ENCODE data around the gene PGAP3. TPM values are rescaled to one million over a fixed set of nuclear protein-coding genes. Genes with fewer than 3 reads are reported as not detected.

Gene PGAP3
- total and polyA plus RNA-seq, 2 of the 4 experiments (the other 2 are of a cell fraction) = 4.3 to 9.8 TPM

DNA sequence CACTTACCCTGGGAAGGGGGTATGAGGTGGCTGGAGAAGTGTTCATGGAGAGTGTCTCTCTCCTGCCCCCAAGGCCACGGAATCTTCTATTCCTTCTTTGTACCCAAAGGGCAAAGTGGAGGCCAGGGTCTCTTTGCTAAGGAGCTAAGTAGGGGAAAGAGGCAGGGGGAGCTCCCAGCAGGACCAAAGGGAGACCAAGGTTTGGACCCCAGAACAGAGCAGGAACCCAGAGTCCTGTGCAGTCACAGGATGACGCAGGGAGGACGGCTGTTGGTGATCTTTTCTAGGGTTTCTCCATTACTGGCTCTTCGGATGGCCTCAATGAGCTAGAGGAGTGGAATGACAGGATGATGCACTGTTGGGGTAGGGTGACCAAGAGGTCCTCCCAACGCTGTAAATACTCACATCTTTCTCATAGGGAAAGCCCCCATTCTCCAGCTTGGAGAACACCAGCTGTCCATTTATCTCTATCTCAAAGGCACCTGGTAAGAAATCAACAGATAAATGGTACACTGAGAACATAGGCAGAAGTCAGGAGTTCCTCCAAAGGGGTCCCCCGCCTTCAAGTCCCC is 41.5 kb upstream of the PGAP3 start:
- ChIA-PET POLR2A (ENCODE audit: unreplicated experiment) (no interaction called here), CTCF (interaction anchor here (0.5 to 1.8 kb wide), 3 partner anchors 20 to 108 kb away, joined by 3 to 5 read pairs (median 3); no protein-coding TSS in a partner anchor)
- H3K4me1 ChIP-seq (ENCODE audit: control insufficient read depth, insufficient read depth, low read length) = peaks cover 5% of the 10 kb centered on the region; the same call in 1 of the 2 replicates
- no peaks in the 10 kb centered on the region for H3K27me3 ChIP-seq (ENCODE audit: control insufficient read depth, insufficient read depth, low read length)
- H3K79me1 ChIP-seq (ENCODE audit: low read depth in 1 of 2, low read length in 2 of 2) = peaks cover 9 to 17% of the 10 kb centered on the region in 2 experiments
- no peak overlapping the region for H2BK120ac ChIP-seq (ENCODE audit: low read depth, low read length)
- DNase-seq (peak; percentile 32), ATAC-seq (ENCODE audit: low read depth) (no peak)
- peak overlapping the region; percentile 74 for H3K4me3 ChIP-seq (ENCODE audit: insufficient read depth, low read depth, low read length)
- peaks cover 39% of the 10 kb centered on the region for H3K36me3 ChIP-seq (ENCODE audit: control insufficient read depth, insufficient read depth, low read length)
- peak overlapping the region; percentile 83 for H3K14ac ChIP-seq (replicated peaks; ENCODE audit: low read depth, low read length)
- dilution Hi-C loops (cut with HindIII; ENCODE audit: low sequenced_read_pairs, unreplicated experiment) (no loop called here), intact Hi-C loops (cut with micrococcal nuclease) (no loop called here), in situ Hi-C loops (cut with MboI; ENCODE audit: low sequenced_read_pairs) (no loop called here)
- peak overlapping the region; percentile 84; the same call in 1 of the 2 replicates for H2AK5ac ChIP-seq (ENCODE audit: low read depth, low read length)
- H3K4ac ChIP-seq (ENCODE audit: low read depth, low read length) = no peak overlapping the region
- H4K91ac ChIP-seq (ENCODE audit: insufficient read depth, low read depth, low read length) = no peak overlapping the region
- no peak overlapping the region for H2BK5ac ChIP-seq (ENCODE audit: low read depth, low read length, poor library complexity, severe bottlenecking)
- H3K9me1 ChIP-seq (ENCODE audit: insufficient read depth, low read length) = peaks cover 13% of the 10 kb centered on the region
- WGBS, 2 experiments (ENCODE audit: extremely low coverage in 2 of 2, insufficient read length in 1 of 2) = 83% methylated on average over 1 of the region's 6 CpGs; no CpG with 5 or more reads in 1 of the 2 experiments
- peak overlapping the region in 1 of 2 experiments; percentile 85; a peak in 2 of 4 replicates for H4K8ac ChIP-seq (ENCODE audit: low read depth in 2 of 2, low read length in 2 of 2)
- H2AK9ac ChIP-seq (replicated peaks; ENCODE audit: low read depth, low read length, poor library complexity) = peak overlapping the region; percentile 97
- no peak overlapping the region for H2BK20ac ChIP-seq (ENCODE audit: low read depth, low read length)
- peak overlapping the region; percentile 83 for H3K9ac ChIP-seq (ENCODE audit: low read depth, low read length)
- H3K18ac ChIP-seq (ENCODE audit: low read depth, low read length) = no peak overlapping the region
- no peak overlapping the region for H2AFZ ChIP-seq (replicated peaks; ENCODE audit: low read length, poor library complexity)
- TSS peak; percentile 94 for BruUV-seq (replicated peaks)
- TF ChIP-seq SMC3 (IDR thresholded peaks at IDR 0.05; ENCODE audit: low read depth, low read length) = no peak
- TF ChIP-seq RCOR1 (IDR thresholded peaks at IDR 0.05; ENCODE audit: insufficient replicate concordance, low read length) = no peak
- TF ChIP-seq, protein P1, sequence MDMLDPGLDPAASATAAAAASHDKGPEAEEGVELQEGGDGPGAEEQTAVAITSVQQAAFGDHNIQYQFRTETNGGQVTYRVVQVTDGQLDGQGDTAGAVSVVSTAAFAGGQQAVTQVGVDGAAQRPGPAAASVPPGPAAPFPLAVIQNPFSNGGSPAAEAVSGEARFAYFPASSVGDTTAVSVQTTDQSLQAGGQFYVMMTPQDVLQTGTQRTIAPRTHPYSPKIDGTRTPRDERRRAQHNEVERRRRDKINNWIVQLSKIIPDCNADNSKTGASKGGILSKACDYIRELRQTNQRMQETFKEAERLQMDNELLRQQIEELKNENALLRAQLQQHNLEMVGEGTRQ (IDR thresholded peaks at IDR 0.05; ENCODE audit: low read depth, low read length) = no peak
- TF ChIP-seq MAZ (IDR thresholded peaks at IDR 0.05; ENCODE audit: borderline replicate concordance, low read depth, low read length) = no peak
- no peak for TF ChIP-seq CHD1 (IDR thresholded peaks at IDR 0.05; ENCODE audit: low read depth, low read length)
- no peak for TF ChIP-seq RFX5 (IDR thresholded peaks at IDR 0.05; ENCODE audit: low read depth, low read length)
- no peak for TF ChIP-seq POLR2A (IDR thresholded peaks at IDR 0.05; ENCODE audit: low read depth, low read length)
- TF ChIP-seq, protein P2, sequence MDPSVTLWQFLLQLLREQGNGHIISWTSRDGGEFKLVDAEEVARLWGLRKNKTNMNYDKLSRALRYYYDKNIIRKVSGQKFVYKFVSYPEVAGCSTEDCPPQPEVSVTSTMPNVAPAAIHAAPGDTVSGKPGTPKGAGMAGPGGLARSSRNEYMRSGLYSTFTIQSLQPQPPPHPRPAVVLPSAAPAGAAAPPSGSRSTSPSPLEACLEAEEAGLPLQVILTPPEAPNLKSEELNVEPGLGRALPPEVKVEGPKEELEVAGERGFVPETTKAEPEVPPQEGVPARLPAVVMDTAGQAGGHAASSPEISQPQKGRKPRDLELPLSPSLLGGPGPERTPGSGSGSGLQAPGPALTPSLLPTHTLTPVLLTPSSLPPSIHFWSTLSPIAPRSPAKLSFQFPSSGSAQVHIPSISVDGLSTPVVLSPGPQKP (IDR thresholded peaks at IDR 0.05; ENCODE audit: borderline replicate concordance, low read depth, low read length) = no peak
- TF ChIP-seq RAD21 (IDR thresholded peaks at IDR 0.05; ENCODE audit: low read length) = no peak
- TF ChIP-seq MXI1 (IDR thresholded peaks at IDR 0.05; ENCODE audit: borderline replicate concordance, low read depth, low read length) = no peak
- TF ChIP-seq NFE2L2 (IDR thresholded peaks at IDR 0.05; ENCODE audit: low read depth, low read length) = no peak
- H3K23ac ChIP-seq (ENCODE audit: low read depth, low read length) = no peak overlapping the region
- H3K9me3 ChIP-seq (ENCODE audit: control insufficient read depth, insufficient read depth, low read length) = no peaks in the 10 kb centered on the region
- H3K4me2 ChIP-seq (ENCODE audit: low read depth, low read length) = peak overlapping the region; percentile 95
- H4K5ac ChIP-seq (ENCODE audit: low read depth, low read length) = no peak overlapping the region
- no peak overlapping the region for H3K56ac ChIP-seq (ENCODE audit: extremely low read depth, insufficient read depth, low read length)
- no peak overlapping the region for H3K27ac ChIP-seq (ENCODE audit: insufficient read depth, low read length)
- no peaks in the 10 kb centered on the region; the same call in 1 of the 2 replicates for H4K20me1 ChIP-seq (ENCODE audit: insufficient read depth, low read length)
- no peak overlapping the region for H2BK15ac ChIP-seq (ENCODE audit: low read depth, low read length)

All from IMR-90 (cell line).